NB4 (cell line): Measurements from ENCODE around the gene FER.
A peak's percentile ranks its signal among the peaks of the same experiment; 100 is the strongest.
"Not testable (repeated sequence)": the region's sequence is repeated elsewhere in the genome, so short reads cannot be mapped to it uniquely, and the experiment has no call there.

Experiments
- DNase-seq: peaks from one replicate; pipeline ENCODE4 v3.0.0; 2010; ENCODE audit warnings: low read depth
- H3K4me3 ChIP-seq: one replicate; pipeline ENCODE4 v1.5.1; 2011; ENCODE audit warnings: mild to moderate bottlenecking, low read depth, low read length, moderate library complexity
- CTCF ChIP-seq: IDR thresholded peaks from one replicate; pipeline ENCODE4 v1.5.1; 2012; ENCODE audit warnings: low read depth, low read length
- MYC ChIP-seq: IDR thresholded peaks from 2 replicates; pipeline ENCODE4 v1.6.1; 2011; ENCODE audit warnings: low read depth, low read length
- POLR2A ChIP-seq: IDR thresholded peaks from 2 replicates; pipeline ENCODE4 v1.6.1; 2011; ENCODE audit warnings: mild to moderate bottlenecking; ENCODE audit not compliant: insufficient read length; ENCODE audit errors: extremely low read depth
- TF ChIP-seq, protein P1 (sequence below): IDR thresholded peaks from 2 replicates; pipeline ENCODE4 v1.6.1; 2011; ENCODE audit warnings: low read depth, low read length

The FER gene

GRCh38 chr5:108763222-108763916, 15.7 kb downstream of the FER start:
- no peak overlapping the region for H3K4me3 ChIP-seq
- DNase-seq: no peak
- TF ChIP-seq, protein P1, sequence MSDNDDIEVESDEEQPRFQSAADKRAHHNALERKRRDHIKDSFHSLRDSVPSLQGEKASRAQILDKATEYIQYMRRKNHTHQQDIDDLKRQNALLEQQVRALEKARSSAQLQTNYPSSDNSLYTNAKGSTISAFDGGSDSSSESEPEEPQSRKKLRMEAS: no peak
- TF ChIP-seq MYC: no peak

DNA sequence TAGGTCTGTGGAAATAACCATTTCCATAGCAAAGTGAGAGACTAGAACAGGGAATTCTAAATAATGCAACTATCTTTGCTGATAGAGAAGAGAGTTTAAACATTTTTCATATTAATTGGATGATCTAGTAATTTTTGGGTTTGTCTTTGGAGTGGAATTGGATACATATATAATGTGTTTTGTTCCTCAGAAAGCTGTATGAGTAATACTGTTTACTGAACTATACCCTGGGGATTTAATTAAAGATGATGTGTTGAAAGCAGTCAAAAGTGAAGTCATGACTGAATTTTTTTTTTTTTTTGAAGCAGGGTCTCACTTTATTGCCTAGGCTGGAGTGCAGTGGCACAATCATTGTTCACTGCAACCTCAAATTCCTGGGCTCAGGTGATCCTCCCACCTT, 17.9 kb downstream of the FER start:
- DNase-seq: peak; percentile 9
- TF ChIP-seq POLR2A (no peak), MYC (no peak), CTCF (no peak)
- TF ChIP-seq, protein P1: no peak

DNA sequence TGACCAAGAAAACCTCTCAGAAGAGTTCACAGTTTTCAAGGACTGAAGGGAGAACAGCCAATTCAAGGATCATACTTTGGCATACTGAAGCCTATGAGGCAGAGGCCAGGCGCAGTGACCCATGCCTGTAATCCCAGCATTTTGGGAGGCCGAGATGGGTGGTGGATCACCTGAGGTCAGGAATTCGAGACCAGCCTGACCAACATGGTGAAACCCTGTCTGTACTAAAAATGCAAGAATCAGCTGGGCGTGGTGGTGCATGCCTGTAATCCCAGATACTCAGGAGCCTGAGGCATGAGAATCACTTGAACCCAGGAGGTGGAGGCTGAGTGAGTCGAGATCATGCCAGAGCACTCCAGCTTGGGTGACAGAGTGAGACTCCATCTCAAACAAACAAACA, 19.2 kb downstream of the FER start:
- DNase-seq, H3K4me3 ChIP-seq: not testable (repeated sequence)

More for the DNA sequence above, 17.9 kb downstream of the FER start:
- H3K4me3 ChIP-seq: no peak overlapping the region

DNA sequence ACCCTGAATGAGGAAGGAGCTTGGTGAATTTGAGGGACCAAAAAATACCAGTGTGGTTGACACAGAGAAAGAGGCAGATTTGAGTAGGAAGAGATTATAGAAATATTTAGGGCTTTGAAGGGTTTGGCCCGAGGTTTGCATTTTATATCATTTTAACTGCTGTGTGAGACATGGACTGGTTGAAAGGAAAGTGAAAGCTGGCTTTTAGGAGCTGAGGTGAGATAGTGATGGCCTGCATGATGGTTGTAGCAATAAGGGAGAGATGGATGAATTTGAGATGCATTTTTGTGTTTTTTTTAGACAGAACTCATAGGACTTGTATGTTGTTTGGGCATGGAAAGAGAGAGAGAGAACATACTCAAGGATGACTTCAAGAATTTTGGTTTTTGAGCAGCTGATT, 21.7 kb downstream of the FER start:
- H3K4me3 ChIP-seq: no peak overlapping the region
- TF ChIP-seq, protein P1: no peak
- TF ChIP-seq POLR2A (no peak), MYC (no peak), CTCF (no peak)
- no peak for DNase-seq

DNA sequence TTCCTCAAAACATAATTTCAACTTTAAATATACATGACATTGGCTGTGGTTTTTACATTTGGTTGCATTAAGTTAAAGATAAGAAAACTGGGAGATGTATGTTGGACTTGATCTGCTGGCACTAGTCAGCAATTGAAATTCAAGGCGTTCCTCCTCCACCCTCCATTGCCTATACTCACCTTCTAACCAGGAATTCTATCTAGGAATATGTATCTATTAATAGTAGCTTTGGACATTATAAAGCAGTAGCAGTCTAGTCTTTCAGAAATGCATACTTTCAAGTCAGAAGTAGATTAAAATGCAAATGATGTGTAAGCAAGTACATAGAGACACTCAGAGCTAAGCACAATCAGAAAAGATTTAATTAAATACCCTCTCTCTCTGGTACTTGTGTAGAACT, 24.9 kb downstream of the FER start:
- no peak overlapping the region for H3K4me3 ChIP-seq
- no peak for DNase-seq
- TF ChIP-seq CTCF (no peak), MYC (no peak), POLR2A (no peak)
- TF ChIP-seq, protein P1: no peak

DNA sequence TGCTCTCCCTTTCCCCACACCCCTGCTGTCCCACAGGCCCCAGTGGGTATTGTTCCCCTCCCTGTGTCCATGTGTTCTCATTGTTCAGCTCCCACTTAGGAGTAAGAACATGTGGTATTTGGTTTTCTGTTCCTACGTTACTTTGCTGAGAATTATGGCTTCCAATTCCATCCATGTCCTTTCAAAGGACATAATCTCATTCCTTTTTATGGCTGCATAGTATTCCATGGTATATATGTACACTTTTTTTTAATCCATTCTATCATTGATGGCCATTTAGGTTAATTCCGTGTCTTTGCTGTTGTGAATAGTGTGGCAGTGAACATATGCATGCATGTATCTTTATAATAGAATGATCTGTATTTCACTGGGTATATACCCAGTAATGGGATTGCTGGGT, 25.6 kb downstream of the FER start:
- no peak for DNase-seq
- TF ChIP-seq, protein P1: no peak
- no peak for TF ChIP-seq CTCF
- no peak for TF ChIP-seq POLR2A

DNA sequence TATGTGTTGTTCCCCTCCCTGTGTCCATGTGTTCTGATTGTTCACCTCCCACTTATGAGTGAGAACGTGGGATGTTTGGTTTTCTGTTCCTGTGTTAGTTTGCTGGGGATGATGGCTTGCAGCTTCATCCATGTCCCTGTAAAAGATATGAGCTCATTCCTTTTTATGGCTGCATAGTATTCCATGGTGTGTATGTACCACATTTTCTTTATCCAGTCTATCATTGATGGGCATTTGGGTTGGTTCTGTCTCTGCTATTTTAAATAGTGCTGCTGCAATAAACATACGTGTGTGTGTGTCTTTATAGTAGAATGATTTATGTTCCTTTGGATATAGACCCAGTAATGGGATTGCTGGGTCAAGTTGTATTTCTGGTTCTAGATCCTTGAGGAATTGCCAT, 26.4 kb downstream of the FER start:
- DNase-seq, H3K4me3 ChIP-seq: not testable (repeated sequence)

More for the DNA sequence above, 25.6 kb downstream of the FER start:
- H3K4me3 ChIP-seq: no peak overlapping the region

GRCh38 chr5:108777582-108777981, 29.9 kb downstream of the FER start:
- not testable (repeated sequence) for H3K4me3 ChIP-seq, DNase-seq

GRCh38 chr5:108784577-108784976, 36.9 kb downstream of the FER start:
- not testable (repeated sequence) for DNase-seq, H3K4me3 ChIP-seq
